NB4 (cell line): ENCODE measurements around the gene ARIH1.

Experiments
- POLR2A ChIP-seq: IDR thresholded peaks from 2 replicates; pipeline ENCODE4 v1.6.1; 2011; ENCODE audit warnings: mild to moderate bottlenecking; ENCODE audit not compliant: insufficient read length; ENCODE audit errors: extremely low read depth
- TF ChIP-seq, protein P1 (sequence below): IDR thresholded peaks from one replicate; pipeline ENCODE4 v1.5.1; 2012; ENCODE audit warnings: low read depth, low read length

DNA sequence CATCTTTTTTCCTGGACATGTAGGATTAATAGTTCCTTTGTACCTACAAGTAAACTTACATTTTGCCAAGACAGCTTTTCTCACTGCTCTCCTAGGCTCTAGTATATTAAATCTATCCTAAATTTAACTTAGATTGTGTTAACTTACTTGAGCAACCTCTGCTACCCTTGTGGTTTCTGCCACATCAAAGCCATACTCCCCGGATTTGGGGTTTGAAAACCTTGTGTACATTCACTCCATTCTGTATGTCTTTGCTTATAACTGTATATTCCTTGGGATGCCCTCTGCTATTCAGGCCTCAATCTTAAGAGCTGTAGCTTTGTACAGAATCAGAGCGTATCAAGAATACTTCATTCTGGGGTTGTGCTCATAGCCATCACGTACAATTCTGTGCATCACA lies 60.4 kb downstream of the ARIH1 start:
- TF ChIP-seq POLR2A: no peak
- TF ChIP-seq, protein P1, sequence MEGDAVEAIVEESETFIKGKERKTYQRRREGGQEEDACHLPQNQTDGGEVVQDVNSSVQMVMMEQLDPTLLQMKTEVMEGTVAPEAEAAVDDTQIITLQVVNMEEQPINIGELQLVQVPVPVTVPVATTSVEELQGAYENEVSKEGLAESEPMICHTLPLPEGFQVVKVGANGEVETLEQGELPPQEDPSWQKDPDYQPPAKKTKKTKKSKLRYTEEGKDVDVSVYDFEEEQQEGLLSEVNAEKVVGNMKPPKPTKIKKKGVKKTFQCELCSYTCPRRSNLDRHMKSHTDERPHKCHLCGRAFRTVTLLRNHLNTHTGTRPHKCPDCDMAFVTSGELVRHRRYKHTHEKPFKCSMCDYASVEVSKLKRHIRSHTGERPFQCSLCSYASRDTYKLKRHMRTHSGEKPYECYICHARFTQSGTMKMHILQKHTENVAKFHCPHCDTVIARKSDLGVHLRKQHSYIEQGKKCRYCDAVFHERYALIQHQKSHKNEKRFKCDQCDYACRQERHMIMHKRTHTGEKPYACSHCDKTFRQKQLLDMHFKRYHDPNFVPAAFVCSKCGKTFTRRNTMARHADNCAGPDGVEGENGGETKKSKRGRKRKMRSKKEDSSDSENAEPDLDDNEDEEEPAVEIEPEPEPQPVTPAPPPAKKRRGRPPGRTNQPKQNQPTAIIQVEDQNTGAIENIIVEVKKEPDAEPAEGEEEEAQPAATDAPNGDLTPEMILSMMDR: no peak
